HG03095 (cell line): ENCODE data around the gene PDGFD.

Experiments
- ATAC-seq: cut with Tn5 transposase; IDR thresholded peaks from one replicate; pipeline ENCODE4 v1.9.1; 2021; ENCODE audit warnings: moderate library complexity; ENCODE audit not compliant: unreplicated experiment

PDGFD gene

GRCh38 chr11:103893371-103893770 lies 270.6 kb downstream of the PDGFD start:
- no peak for ATAC-seq

- no peak for ATAC-seq
Measured at GRCh38 chr11:103892603-103893002, 271.3 kb downstream of the PDGFD start.

GRCh38 chr11:103890654-103891053 lies 273.3 kb downstream of the PDGFD start:
- no peak for ATAC-seq

- no peak for ATAC-seq
Measured at GRCh38 chr11:103889679-103890078, 274.3 kb downstream of the PDGFD start.

GRCh38 chr11:103888541-103888951 lies 275.4 kb downstream of the PDGFD start:
- ATAC-seq, result no peak

- ATAC-seq, result no peak
Measured at GRCh38 chr11:103887001-103887658, 276.8 kb downstream of the PDGFD start.

- no peak for ATAC-seq
Measured at GRCh38 chr11:103883856-103884255, 280.1 kb downstream of the PDGFD start.

- no peak for ATAC-seq
Measured at GRCh38 chr11:103883291-103883690, 280.7 kb downstream of the PDGFD start.

- no peak for ATAC-seq
Measured at GRCh38 chr11:103881584-103881983, 282.4 kb downstream of the PDGFD start.

- no peak for ATAC-seq
Measured at GRCh38 chr11:103880968-103881367, 283.0 kb downstream of the PDGFD start.

- ATAC-seq, result no peak
Measured at GRCh38 chr11:103878646-103879045, 285.3 kb downstream of the PDGFD start.

GRCh38 chr11:103877221-103877620 lies 286.7 kb downstream of the PDGFD start:
- ATAC-seq, result no peak

GRCh38 chr11:103875855-103876510 lies 288.0 kb downstream of the PDGFD start:
- peak; percentile 94 for ATAC-seq

GRCh38 chr11:103872748-103873147 lies 291.2 kb downstream of the PDGFD start:
- ATAC-seq, result no peak

- no peak for ATAC-seq
Measured at GRCh38 chr11:103871923-103872551, 291.9 kb downstream of the PDGFD start.

- no peak for ATAC-seq
Measured at GRCh38 chr11:103870821-103871309, 293.1 kb downstream of the PDGFD start.

GRCh38 chr11:103867481-103867880 lies 296.5 kb downstream of the PDGFD start:
- no peak for ATAC-seq

GRCh38 chr11:103863497-103863896 lies 300.4 kb downstream of the PDGFD start:
- no peak for ATAC-seq

GRCh38 chr11:103862802-103863174 lies 301.2 kb downstream of the PDGFD start:
- no peak for ATAC-seq

- ATAC-seq, result no peak
Measured at GRCh38 chr11:103862094-103862801, 301.7 kb downstream of the PDGFD start.
